ENCODE measurements around the gene RABGEF1. TPM values are rescaled to one million over a fixed set of nuclear protein-coding genes. Genes with fewer than 3 reads are reported as not detected.
"Not testable (repeated sequence)": the region's sequence is repeated elsewhere in the genome, so short reads cannot be mapped to it uniquely, and the experiment has no call there.

The RABGEF1 gene
- total and polyA plus RNA-seq, 12 donors: 23.6 to 50.2 (median 34.1) TPM

DNA sequence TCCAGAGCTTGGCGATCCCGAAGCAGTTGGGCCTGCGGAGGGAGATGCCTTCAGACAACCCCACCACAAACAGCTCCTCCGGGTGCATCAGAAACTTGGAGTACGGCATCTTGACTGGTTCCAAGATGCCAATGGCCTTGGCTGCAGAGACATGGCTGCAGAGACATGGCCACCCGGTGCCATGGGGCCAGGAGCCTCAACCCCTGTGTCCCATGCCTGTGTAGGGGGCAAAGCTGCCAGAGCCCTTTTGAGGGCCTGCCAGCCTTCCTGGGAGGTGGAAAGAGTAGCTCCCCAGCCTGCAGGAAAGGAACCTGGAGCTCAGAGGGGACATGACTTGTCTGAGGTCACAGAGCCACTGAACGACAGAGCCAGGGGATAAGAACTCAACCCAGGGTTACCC lies 83.5 kb downstream of the RABGEF1 start:
- no peak for DNase-seq
- Histone ChIP-seq H3K9me3 (replicated peaks in 1 of 3) (no peaks in the 10 kb centered on the region), H3K4me1 (replicated peaks in 1 of 2) (no peaks in the 10 kb centered on the region), H3K27ac (no peak overlapping the region), H3K4me3 (no peak overlapping the region), H3K36me3 (replicated peaks in 1 of 2) (no peaks in the 10 kb centered on the region), H3K27me3 (no peaks in the 10 kb centered on the region)
- TF ChIP-seq, protein P1, sequence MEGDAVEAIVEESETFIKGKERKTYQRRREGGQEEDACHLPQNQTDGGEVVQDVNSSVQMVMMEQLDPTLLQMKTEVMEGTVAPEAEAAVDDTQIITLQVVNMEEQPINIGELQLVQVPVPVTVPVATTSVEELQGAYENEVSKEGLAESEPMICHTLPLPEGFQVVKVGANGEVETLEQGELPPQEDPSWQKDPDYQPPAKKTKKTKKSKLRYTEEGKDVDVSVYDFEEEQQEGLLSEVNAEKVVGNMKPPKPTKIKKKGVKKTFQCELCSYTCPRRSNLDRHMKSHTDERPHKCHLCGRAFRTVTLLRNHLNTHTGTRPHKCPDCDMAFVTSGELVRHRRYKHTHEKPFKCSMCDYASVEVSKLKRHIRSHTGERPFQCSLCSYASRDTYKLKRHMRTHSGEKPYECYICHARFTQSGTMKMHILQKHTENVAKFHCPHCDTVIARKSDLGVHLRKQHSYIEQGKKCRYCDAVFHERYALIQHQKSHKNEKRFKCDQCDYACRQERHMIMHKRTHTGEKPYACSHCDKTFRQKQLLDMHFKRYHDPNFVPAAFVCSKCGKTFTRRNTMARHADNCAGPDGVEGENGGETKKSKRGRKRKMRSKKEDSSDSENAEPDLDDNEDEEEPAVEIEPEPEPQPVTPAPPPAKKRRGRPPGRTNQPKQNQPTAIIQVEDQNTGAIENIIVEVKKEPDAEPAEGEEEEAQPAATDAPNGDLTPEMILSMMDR (IDR thresholded peaks at IDR 0.05): no peak
- TF ChIP-seq POLR2A (IDR thresholded peaks at IDR 0.05): no peak
- 89 to 95% (median 93%) methylated on average over 4 to 7 of the region's 7 CpGs; no CpG with 5 or more reads in 1 of the 4 donors for WGBS, 4 donors
- intact Hi-C loops (cut with DNase I): no loop called here

DNA sequence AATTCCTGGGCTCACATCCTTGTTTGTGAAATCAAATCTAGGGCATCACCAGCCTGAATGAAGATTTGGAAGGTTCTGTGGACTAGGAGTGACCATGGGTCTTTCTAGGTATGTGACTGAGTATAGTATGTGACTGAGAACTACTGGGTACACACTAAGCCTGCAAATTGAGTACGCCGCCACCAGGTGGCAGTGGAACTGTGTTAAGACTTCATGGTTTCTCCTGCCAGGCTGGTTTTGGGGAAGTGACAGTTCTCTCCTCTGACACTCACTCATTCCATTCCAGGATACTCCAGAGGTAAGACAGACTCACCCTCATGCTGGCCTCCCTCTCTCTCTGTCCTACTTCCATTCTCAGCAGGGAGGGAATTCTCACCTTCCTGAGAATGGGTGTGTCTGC lies 85.0 kb downstream of the RABGEF1 start:
- H3K36me3 ChIP-seq (replicated peaks in 1 of 2); DNase-seq; H3K27ac ChIP-seq; H3K27me3 ChIP-seq; intact Hi-C loops (cut with DNase I); H3K9me3 ChIP-seq (replicated peaks in 1 of 3); H3K4me3 ChIP-seq; H3K4me1 ChIP-seq (replicated peaks in 1 of 2): not testable (repeated sequence)
- 21 to 66% (median 46%) methylated on average over 2 of the region's 2 CpGs for WGBS, 4 donors
- TF ChIP-seq, protein P1 (IDR thresholded peaks at IDR 0.05): peak in 3 of 6 experiments; percentile 5 to 15 (median 11)

DNA sequence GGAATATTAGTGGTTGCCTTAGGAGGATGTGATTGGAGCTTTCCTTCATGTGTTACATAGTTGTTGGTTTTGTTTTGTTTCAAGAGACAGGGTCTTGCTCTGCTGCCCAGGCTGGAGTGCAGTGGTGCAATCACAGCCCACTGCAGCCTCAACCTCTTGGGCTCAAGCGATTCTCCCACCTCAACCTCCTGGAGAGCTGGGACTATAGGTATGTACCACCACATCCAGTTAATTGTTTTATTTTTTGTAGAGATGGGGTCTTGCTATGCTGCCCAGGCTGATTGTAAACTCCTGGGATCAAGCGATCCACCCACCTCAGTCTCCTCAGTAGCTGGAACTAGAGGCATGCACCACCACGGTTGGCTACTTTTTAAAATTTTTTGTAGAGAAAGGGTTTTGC lies 86.1 kb downstream of the RABGEF1 start:
- H3K4me1 ChIP-seq (replicated peaks in 1 of 2): no peaks in the 10 kb centered on the region
- intact Hi-C loops (cut with DNase I): no loop called here
- H3K27ac ChIP-seq: no peak overlapping the region
- TF ChIP-seq, protein P1 (IDR thresholded peaks at IDR 0.05): no peak
- TF ChIP-seq POLR2A (IDR thresholded peaks at IDR 0.05): no peak
- 91 to 100% (median 91%) methylated on average over 3 of the region's 3 CpGs for WGBS, 4 donors
- H3K4me3 ChIP-seq: no peak overlapping the region
- no peaks in the 10 kb centered on the region for H3K36me3 ChIP-seq (replicated peaks in 1 of 2)
- H3K27me3 ChIP-seq: no peaks in the 10 kb centered on the region
- DNase-seq: no peak
- no peaks in the 10 kb centered on the region for H3K9me3 ChIP-seq (replicated peaks in 1 of 3)

DNA sequence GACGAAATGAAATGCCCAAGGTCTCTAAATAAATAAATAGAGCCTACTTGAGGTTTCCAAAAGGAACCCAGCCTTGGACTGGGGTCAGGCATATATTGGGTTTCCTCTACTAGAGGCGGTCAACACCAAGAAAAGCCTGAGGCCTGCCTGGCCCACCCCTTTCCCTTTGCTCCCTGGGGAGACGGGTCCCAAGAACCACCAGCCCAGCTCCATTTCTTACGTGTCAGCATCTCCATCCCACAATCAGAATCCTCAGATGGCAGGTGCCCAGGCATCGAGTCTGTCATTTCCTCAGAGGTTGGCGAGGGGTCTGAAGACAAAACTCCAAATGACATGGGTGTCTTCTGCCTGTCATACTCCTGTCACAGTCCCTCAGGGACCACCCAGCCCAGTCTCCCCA lies 90.4 kb downstream of the RABGEF1 start:
- intact Hi-C loops (cut with DNase I); DNase-seq: not testable (repeated sequence)
- 79 to 85% (median 83%) methylated on average over 6 of the region's 6 CpGs for WGBS, 4 donors

DNA sequence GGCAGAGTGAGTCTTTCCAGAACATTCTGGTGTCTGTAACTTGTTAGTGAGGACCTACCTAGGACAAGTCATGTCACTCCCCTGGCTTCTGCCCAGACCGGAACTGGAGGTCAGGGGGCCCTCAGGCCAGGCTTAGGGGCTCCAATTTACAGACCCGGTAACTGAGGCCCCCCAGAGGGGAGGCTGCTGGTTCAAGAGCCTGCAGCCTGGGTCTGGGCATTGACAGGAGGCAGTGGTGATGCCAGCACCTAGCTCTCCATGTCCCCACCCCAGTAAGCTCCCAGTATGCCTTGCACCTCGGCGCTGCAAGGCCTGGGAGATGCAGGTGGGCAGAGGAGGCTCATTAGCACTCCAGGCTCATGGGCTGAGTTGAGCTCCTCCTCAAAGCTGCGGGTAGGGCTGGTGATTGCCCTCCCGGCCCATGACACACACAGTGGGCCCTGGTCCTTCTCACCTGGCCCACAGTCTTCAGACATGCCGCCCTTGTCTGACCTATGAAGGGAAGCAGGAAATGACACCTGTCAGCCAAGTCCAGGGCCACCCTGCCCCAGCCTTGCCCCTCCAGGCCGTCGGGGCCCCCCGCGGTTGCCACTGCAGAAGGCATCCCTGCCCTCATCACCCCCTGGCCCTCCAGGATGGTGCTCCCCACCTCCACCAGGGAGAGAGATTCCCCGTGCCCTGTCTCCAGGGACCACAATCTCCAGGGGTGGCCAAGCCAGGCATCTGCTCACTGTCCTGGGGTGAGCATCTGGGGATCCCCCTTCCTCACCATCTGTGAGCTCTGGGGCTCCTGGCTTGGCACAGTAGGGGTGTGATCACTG lies 92.2 kb downstream of the RABGEF1 start:
- intact Hi-C loops (cut with DNase I): no loop called here
- TF ChIP-seq POLR2A (IDR thresholded peaks at IDR 0.05): no peak
- WGBS, 4 donors: 70 to 88% (median 79%) methylated on average over 3 to 12 of the region's 12 CpGs
- Histone ChIP-seq H3K9me3 (replicated peaks in 1 of 3) (no peaks in the 10 kb centered on the region), H3K4me1 (replicated peaks in 1 of 2) (no peaks in the 10 kb centered on the region), H3K27ac (no peak overlapping the region), H3K4me3 (no peak overlapping the region), H3K36me3 (replicated peaks in 1 of 2) (no peaks in the 10 kb centered on the region), H3K27me3 (no peaks in the 10 kb centered on the region)
- no peak for DNase-seq

More for the DNA sequence above, 90.4 kb downstream of the RABGEF1 start:
- H3K27me3 ChIP-seq; H3K36me3 ChIP-seq (replicated peaks in 1 of 2); H3K4me1 ChIP-seq (replicated peaks in 1 of 2); H3K4me3 ChIP-seq; H3K27ac ChIP-seq; H3K9me3 ChIP-seq (replicated peaks in 1 of 3): not testable (repeated sequence)
